ENCODE measurements around the gene TRDMT1.

TRDMT1 gene

DNA sequence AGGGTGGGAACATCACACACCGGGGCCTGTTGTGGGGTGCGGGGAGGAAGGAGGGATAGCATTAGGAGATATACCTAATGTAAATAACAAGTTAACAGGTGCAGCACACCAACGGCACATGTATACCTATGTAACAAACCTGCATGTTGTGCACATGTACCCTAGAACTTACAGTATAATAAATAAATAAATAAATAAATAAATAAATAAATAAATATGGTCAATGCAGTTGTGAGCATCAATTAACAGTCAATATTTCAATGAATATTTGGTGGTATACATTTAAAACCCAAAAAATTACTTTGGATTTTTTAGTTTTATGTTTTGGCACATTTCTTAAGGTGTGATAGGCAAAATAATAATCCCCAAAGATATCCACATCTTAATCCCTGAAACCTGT is 15.6 kb downstream of the TRDMT1 start:
- TF ChIP-seq, protein P1, sequence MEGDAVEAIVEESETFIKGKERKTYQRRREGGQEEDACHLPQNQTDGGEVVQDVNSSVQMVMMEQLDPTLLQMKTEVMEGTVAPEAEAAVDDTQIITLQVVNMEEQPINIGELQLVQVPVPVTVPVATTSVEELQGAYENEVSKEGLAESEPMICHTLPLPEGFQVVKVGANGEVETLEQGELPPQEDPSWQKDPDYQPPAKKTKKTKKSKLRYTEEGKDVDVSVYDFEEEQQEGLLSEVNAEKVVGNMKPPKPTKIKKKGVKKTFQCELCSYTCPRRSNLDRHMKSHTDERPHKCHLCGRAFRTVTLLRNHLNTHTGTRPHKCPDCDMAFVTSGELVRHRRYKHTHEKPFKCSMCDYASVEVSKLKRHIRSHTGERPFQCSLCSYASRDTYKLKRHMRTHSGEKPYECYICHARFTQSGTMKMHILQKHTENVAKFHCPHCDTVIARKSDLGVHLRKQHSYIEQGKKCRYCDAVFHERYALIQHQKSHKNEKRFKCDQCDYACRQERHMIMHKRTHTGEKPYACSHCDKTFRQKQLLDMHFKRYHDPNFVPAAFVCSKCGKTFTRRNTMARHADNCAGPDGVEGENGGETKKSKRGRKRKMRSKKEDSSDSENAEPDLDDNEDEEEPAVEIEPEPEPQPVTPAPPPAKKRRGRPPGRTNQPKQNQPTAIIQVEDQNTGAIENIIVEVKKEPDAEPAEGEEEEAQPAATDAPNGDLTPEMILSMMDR (IDR thresholded peaks at IDR 0.05; ENCODE audit: borderline replicate concordance, control extremely low read depth, extremely low read depth, insufficient read depth, missing control alignments) = no peak
- DNase-seq (ENCODE audit: low spot score) = no peak
- in situ Hi-C loops (cut with MboI; ENCODE audit: low sequenced_read_pairs, unreplicated experiment) = no loop called here

DNA sequence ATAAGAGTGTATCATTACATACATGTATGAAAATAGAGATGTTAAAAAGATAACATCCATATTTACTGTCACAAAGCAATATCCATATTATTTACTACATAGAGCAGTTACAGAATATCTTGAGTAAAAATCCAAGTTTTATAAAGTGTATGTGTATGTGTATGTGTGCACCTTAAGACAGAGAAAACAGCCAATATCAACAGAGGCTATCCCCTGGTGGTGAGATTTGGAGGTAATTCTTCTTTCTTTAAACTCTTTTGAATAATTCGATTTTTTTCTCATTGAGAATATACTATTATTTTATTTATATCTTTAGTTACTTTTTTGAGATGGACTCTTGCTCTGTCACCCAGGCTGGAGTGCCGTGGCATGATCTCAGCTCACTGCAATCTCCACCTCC is 18.4 kb downstream of the TRDMT1 start:
- TF ChIP-seq, protein P1 (IDR thresholded peaks at IDR 0.05; ENCODE audit: borderline replicate concordance, control extremely low read depth, extremely low read depth, insufficient read depth, missing control alignments) = no peak
- no peak for DNase-seq (ENCODE audit: low spot score)
- in situ Hi-C loops (cut with MboI; ENCODE audit: low sequenced_read_pairs, unreplicated experiment) = no loop called here

DNA sequence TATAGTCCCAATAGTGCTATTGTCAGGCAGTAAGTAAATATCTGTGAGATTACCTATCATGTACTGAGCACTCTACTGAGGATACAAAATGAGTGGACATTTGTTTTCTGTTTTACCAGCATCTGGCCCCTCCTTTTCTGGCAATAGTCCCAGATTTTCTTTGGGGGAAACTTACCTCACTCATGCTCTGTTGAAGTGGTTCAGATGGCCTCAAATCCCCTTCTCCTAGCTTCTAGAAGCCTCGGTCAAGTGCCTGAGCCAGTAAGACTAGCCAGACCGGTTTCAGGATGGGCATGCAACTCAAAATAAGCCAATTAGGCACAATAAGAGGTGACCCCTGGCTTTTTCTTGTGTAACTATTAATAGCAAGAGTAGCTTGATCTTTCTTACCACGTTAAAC is 19.7 kb downstream of the TRDMT1 start:
- in situ Hi-C loops (cut with MboI; ENCODE audit: low sequenced_read_pairs, unreplicated experiment) = no loop called here
- TF ChIP-seq, protein P1 (IDR thresholded peaks at IDR 0.05; ENCODE audit: borderline replicate concordance, control extremely low read depth, extremely low read depth, insufficient read depth, missing control alignments) = no peak
- DNase-seq (ENCODE audit: low spot score) = no peak

DNA sequence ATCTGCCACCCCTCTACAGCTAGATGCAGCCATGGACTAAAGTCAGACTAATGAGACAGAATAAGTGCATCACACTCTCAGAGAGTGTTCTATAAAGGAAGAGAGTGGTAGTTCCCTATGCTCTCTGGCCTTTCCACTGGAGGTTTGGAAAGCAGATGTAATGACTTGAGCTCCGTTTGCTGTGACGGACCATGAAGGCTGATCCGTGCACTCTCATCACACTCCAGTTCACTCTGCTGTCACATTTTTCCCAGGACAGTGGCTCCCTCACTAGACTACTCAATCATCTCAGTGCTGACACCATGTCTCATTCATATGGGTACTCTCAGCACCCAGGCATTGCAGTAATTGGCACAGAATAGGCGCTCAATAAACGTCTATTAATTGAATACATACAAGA is 20.4 kb downstream of the TRDMT1 start:
- in situ Hi-C loops (cut with MboI; ENCODE audit: low sequenced_read_pairs, unreplicated experiment) = no loop called here
- DNase-seq (ENCODE audit: low spot score) = no peak
- TF ChIP-seq, protein P1 (IDR thresholded peaks at IDR 0.05; ENCODE audit: borderline replicate concordance, control extremely low read depth, extremely low read depth, insufficient read depth, missing control alignments) = no peak

DNA sequence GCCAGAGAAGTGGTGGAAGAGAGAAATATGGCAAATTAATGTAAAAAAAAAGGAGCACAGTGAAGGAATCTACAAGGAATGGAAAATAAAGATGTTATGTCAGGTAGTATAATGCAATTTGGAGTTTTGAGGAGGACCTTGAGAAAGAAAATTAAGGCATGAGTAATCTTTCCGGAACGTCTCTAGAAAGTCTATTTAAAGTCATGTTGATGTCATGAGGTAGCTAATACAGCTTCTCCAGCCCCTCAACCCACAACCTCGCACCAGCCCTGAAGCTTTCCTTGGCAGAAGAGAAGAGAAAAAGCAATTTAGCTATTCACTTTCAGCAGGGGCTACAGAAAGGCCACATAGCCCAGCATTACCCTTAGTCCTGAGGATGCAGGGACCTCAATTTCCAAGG is 22.5 kb downstream of the TRDMT1 start:
- in situ Hi-C loops (cut with MboI; ENCODE audit: low sequenced_read_pairs, unreplicated experiment) = no loop called here
- TF ChIP-seq, protein P1 (IDR thresholded peaks at IDR 0.05; ENCODE audit: borderline replicate concordance, control extremely low read depth, extremely low read depth, insufficient read depth, missing control alignments) = no peak
- DNase-seq (ENCODE audit: low spot score) = no peak

DNA sequence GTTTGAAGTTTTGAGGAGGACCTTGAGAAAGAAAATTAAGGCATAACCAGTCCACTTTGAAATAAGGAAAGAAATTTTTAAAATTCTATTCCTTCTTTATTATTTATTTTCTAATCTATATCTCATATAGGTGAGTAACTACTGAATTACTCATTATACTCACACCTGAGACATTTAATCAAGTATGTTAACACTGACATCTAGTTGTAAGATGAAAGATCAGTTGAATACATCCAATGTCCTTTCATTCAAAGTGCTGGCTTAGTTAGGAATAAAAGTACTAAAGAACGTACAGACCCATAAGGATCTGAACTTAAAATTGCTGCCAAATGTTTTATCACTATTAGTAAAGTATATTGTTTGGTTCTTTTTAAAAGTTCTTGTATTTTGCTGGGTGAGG is 23.5 kb downstream of the TRDMT1 start:
- in situ Hi-C loops (cut with MboI; ENCODE audit: low sequenced_read_pairs, unreplicated experiment) = no loop called here
- DNase-seq (ENCODE audit: low spot score) = no peak
- TF ChIP-seq, protein P1 (IDR thresholded peaks at IDR 0.05; ENCODE audit: borderline replicate concordance, control extremely low read depth, extremely low read depth, insufficient read depth, missing control alignments) = no peak

DNA sequence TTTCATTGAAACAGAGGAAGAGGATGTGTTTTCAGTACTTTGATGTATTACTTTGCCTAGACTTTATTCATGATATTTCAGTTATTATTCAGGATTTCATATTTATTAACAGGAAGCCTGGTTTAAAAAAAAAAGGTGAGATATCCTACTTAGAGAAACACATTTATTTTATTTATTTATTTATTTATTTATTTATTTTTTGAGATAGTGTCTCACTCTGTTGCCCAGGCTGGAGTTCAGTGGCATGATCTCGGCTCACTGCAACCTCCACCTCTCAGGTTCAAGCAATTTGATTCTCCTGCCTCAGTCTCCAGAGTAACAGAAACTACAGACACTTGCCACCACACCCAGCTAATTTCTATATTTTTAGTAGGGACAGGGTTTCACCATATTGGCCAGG is 24.5 kb downstream of the TRDMT1 start:
- in situ Hi-C loops (cut with MboI; ENCODE audit: low sequenced_read_pairs, unreplicated experiment) = no loop called here
- no peak for DNase-seq (ENCODE audit: low spot score)

More for the DNA sequence above, 24.5 kb downstream of the TRDMT1 start:
- TF ChIP-seq, protein P1 (IDR thresholded peaks at IDR 0.05; ENCODE audit: borderline replicate concordance, control extremely low read depth, extremely low read depth, insufficient read depth, missing control alignments) = no peak
